Left ventricle myocardium inferior (tissue), 1 donor: ENCODE data around the gene MYL6. TPM values are rescaled to one million over a fixed set of nuclear protein-coding genes. Genes with fewer than 3 reads are reported as not detected.

ENCODE experiments used
- DNase-seq: peaks from one replicate; pipeline ENCODE4 v3.0.0-alpha.2; 2020
- H3K27ac ChIP-seq: fragments of 200-600 bp; replicated peaks from 2 replicates; pipeline ENCODE4 v1.8.0; 2021
- H3K27me3 ChIP-seq: fragments of 200-600 bp; 2 replicates; pipeline ENCODE4 v1.8.0; 2021; ENCODE audit warnings: low read depth
- H3K36me3 ChIP-seq: fragments of 200-600 bp; 2 replicates; pipeline ENCODE4 v1.8.0; 2021
- H3K4me1 ChIP-seq: fragments of 200-600 bp; 2 replicates; pipeline ENCODE4 v1.8.0; 2021
- H3K4me3 ChIP-seq: fragments of 200-600 bp; 2 replicates; pipeline ENCODE4 v1.8.0; 2021; ENCODE audit warnings: mild to moderate bottlenecking, moderate library complexity
- H3K9me3 ChIP-seq: fragments of 200-600 bp; replicated peaks from 2 replicates; pipeline ENCODE4 v1.8.0; 2021
- CTCF ChIP-seq: fragments of 200-600 bp; IDR thresholded peaks from 2 replicates; pipeline ENCODE4 v1.8.0; 2021; ENCODE audit warnings: antibody characterized with exemption, mild to moderate bottlenecking, borderline replicate concordance
- intact Hi-C: fragments of 100-400 bp; cut with micrococcal nuclease; formaldehyde crosslinking; loops from one replicate; pipeline ENCODE4 v1.11.0; 2022
- total RNA-seq: library from RNA; stranded (reverse); fragmentation: NEBNext Ultra II Directional; extraction: Animal tissue kit (Norgen Biotek cat#: 25700); gene quantifications from one replicate; pipeline ENCODE4 v1.2.1, GENCODE V29; 2021
- donor health status: DM: no; HTN: yes; CAD: no; lungs with severe emphysema.

Gene MYL6
- total RNA-seq, 1 donor from 2014 or later: 508 TPM

- Histone ChIP-seq H3K9me3 (no peaks in the 10 kb centered on the region), H3K4me3 (no peak overlapping the region), H3K36me3 (peaks cover 98% of the 10 kb centered on the region), H3K4me1 (peaks cover 32% of the 10 kb centered on the region), H3K27me3 (no peaks in the 10 kb centered on the region), H3K27ac (peak overlapping the region; percentile 0)
- TF ChIP-seq CTCF: no peak
- intact Hi-C loops: no loop called here
- DNase-seq: no peak
Measured at GRCh38 chr12:56165369-56165768, 7.2 kb downstream of the MYL6 start.

DNA sequence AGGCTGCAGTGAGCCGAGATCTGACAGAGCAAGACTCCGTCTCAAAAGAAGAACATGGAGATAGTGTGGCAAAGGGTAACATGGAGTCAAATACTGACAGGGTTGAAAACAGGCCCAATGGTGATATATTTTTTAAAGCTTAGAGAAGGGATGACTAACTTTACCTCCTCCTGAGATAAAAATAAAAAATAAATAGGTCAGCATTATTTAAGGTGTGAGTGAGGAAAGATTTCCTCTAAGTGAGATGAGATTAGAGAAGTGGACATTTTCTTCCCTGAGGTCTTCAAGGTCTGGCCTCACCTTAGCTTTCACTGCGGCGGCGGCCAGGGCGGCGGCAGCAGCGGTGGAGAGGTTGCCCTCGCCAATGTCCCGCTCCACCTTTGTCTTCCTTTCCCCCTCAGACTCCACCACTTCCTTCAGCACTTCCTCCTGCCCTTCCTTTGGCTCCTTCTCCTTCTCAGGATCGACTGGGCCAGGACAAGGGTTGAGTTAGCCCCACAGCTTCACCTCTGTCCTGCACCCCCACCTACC, 11.1 kb downstream of the MYL6 start:
- Histone ChIP-seq H3K36me3 (peaks cover 98% of the 10 kb centered on the region), H3K27ac (no peak overlapping the region), H3K4me3 (no peak overlapping the region), H3K27me3 (no peaks in the 10 kb centered on the region), H3K9me3 (no peaks in the 10 kb centered on the region), H3K4me1 (peaks cover 10% of the 10 kb centered on the region)
- no peak for DNase-seq
- intact Hi-C loops: no loop called here
- no peak for TF ChIP-seq CTCF

- no peak for TF ChIP-seq CTCF
- Histone ChIP-seq H3K27ac (no peak overlapping the region), H3K4me3 (no peak overlapping the region), H3K27me3 (no peaks in the 10 kb centered on the region), H3K36me3 (peaks cover 100% of the 10 kb centered on the region), H3K9me3 (no peaks in the 10 kb centered on the region), H3K4me1 (no peaks in the 10 kb centered on the region)
- DNase-seq: no peak
- intact Hi-C loops: no loop called here
Measured at GRCh38 chr12:56172839-56173238, 14.7 kb downstream of the MYL6 start.

- no peak for TF ChIP-seq CTCF
- no peak overlapping the region for H3K4me3 ChIP-seq
- H3K9me3 ChIP-seq: no peaks in the 10 kb centered on the region
- H3K27me3 ChIP-seq: no peaks in the 10 kb centered on the region
- DNase-seq: no peak
- H3K27ac ChIP-seq: no peak overlapping the region
- peaks cover 100% of the 10 kb centered on the region for H3K36me3 ChIP-seq
- peaks cover under 1% of the 10 kb centered on the region for H3K4me1 ChIP-seq
- intact Hi-C loops: no loop called here
Measured at GRCh38 chr12:56178347-56178746, 20.2 kb downstream of the MYL6 start.

- no peak overlapping the region for H3K27ac ChIP-seq
- peak overlapping the region; percentile 94 for H3K4me3 ChIP-seq
- no peaks in the 10 kb centered on the region for H3K9me3 ChIP-seq
- peaks cover 42% of the 10 kb centered on the region for H3K4me1 ChIP-seq
- H3K36me3 ChIP-seq: peaks cover 51% of the 10 kb centered on the region
- H3K27me3 ChIP-seq: no peaks in the 10 kb centered on the region
- intact Hi-C loops: no loop called here
- TF ChIP-seq CTCF: no peak
- no peak for DNase-seq
Measured at GRCh38 chr12:56186957-56187356, 28.8 kb downstream of the MYL6 start.
